ENCODE measurements around the gene WASF3.
"Not testable (repeated sequence)": the region's sequence is repeated elsewhere in the genome, so short reads cannot be mapped to it uniquely, and the experiment has no call there.

Gene WASF3

DNA sequence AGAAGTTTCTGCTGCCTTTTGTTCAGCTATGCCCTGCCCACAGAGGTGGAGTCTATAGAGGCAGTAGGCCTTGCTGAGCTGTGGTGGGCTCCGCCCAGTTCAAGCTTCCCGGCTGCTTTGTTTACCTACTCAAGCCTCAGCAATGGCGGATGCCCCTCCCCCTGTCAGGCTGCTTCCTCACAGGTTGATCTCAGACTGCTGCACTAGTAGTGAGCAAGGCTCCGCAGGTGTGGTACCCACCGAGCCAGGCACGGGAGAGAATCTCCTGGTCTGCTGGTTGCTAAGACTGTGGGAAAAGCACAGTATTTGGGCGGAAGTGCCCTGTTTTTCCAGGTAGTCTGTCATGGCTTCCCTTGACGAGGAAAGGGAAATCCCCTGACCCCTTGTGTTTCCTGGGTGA lies 78.6 kb downstream of the WASF3 start:
- DNase-seq; H4K91ac ChIP-seq (ENCODE audit: low read length); H3K4me2 ChIP-seq (ENCODE audit: low read length, poor library complexity, severe bottlenecking); H3K4me3 ChIP-seq (ENCODE audit: insufficient read depth in 1 of 2, low read depth in 1 of 2, low read length in 2 of 2); H3K23ac ChIP-seq (ENCODE audit: low read length in 2 of 2); H3K9ac ChIP-seq (ENCODE audit: low read length); H2BK15ac ChIP-seq (ENCODE audit: low read depth, poor library complexity, severe bottlenecking); H3K14ac ChIP-seq (ENCODE audit: low read length in 2 of 2); H2BK5ac ChIP-seq (ENCODE audit: low read depth, low read length, poor library complexity, severe bottlenecking); H3K18ac ChIP-seq (ENCODE audit: low read depth in 1 of 2, low read length in 2 of 2); H4K8ac ChIP-seq (ENCODE audit: low read length); H2BK120ac ChIP-seq (ENCODE audit: low read depth, low read length); H2AFZ ChIP-seq (ENCODE audit: low read depth, low read length); H2BK12ac ChIP-seq (ENCODE audit: low read length in 2 of 2); H3K27ac ChIP-seq (ENCODE audit: low read length, poor library complexity, severe bottlenecking); H2AK5ac ChIP-seq (ENCODE audit: low read length, severe bottlenecking); H3K4me1 ChIP-seq (ENCODE audit: control insufficient read depth, insufficient read depth, low read depth, low read length); H3K4ac ChIP-seq (ENCODE audit: low read depth in 1 of 2, low read length in 2 of 2); H3K27me3 ChIP-seq (ENCODE audit: control insufficient read depth in 1 of 2, insufficient read depth in 1 of 2, low read length in 2 of 2); H3K9me3 ChIP-seq (ENCODE audit: control insufficient read depth, low read length): not testable (repeated sequence)
- Histone ChIP-seq H3K36me3 (ENCODE audit: control insufficient read depth in 1 of 2, insufficient read depth in 2 of 2, low read depth in 1 of 2, low read length in 2 of 2) (peaks cover 0 to 23% of the 10 kb centered on the region in 2 experiments), H3K79me1 (replicated peaks; ENCODE audit: low read length, poor library complexity, severe bottlenecking) (peaks cover 30% of the 10 kb centered on the region)
- 75% methylated on average over 8 of the region's 8 CpGs for WGBS

DNA sequence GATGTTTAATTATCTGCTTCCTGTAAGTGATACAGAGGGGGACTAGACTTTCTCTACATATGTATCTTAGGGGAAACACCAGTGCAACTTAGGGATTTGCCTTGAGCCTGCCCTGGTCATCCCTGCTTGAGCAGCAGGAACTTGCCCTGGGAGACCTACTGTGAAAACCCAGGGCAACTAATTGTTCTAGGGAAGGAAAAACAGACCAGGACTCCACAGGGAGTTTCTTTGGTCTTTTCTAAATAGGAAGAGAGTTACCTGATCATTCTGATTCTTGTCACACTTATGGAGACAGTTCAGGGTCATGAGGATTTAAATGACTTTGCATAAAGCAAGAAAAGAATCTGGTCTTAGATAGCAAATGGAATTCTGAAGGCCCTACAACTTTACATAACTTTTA lies 89.1 kb downstream of the WASF3 start:
- peaks cover 2 to 32% of the 10 kb centered on the region in 2 experiments for H3K36me3 ChIP-seq (ENCODE audit: control insufficient read depth in 1 of 2, insufficient read depth in 2 of 2, low read depth in 1 of 2, low read length in 2 of 2)
- H2BK120ac ChIP-seq (ENCODE audit: low read depth, low read length): no peak overlapping the region
- H3K27me3 ChIP-seq (ENCODE audit: control insufficient read depth in 1 of 2, insufficient read depth in 1 of 2, low read length in 2 of 2): no peaks in the 10 kb centered on the region

DNA sequence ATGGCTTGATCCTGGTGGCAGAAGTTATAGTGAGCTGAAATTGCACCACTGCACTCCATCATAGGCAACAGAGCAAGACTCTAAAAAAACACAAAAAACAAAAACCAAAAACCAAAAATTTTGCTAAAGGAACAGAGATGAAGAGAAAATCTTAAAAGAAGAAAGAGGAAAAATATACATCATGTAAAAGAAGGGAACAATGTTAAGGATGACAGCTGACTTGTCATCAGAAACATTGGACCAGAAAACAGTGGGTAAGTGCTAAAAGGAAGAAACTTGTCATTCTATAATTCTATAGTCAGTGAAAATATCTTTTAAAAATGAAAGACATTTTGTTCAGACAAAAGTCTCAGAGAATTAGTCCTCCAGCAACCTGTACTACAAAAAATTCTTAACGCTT lies 93.8 kb downstream of the WASF3 start:
- Histone ChIP-seq H3K27me3 (ENCODE audit: control insufficient read depth in 1 of 2, insufficient read depth in 1 of 2, low read length in 2 of 2) (no peaks in the 10 kb centered on the region), H2AK5ac (ENCODE audit: low read length, severe bottlenecking) (no peak overlapping the region), H2BK120ac (ENCODE audit: low read depth, low read length) (no peak overlapping the region), H2BK15ac (ENCODE audit: low read depth, poor library complexity, severe bottlenecking) (no peak overlapping the region), H3K4me1 (ENCODE audit: control insufficient read depth, insufficient read depth, low read depth, low read length) (peaks cover 2% of the 10 kb centered on the region), H4K8ac (ENCODE audit: low read length) (no peak overlapping the region), H3K4ac (ENCODE audit: low read depth in 1 of 2, low read length in 2 of 2) (no peak overlapping the region), H3K4me3 (ENCODE audit: insufficient read depth in 1 of 2, low read depth in 1 of 2, low read length in 2 of 2) (no peak overlapping the region), H2BK5ac (ENCODE audit: low read depth, low read length, poor library complexity, severe bottlenecking) (no peak overlapping the region), H2AFZ (ENCODE audit: low read depth, low read length) (no peak overlapping the region), H4K91ac (ENCODE audit: low read length) (no peak overlapping the region), H3K79me1 (replicated peaks; ENCODE audit: low read length, poor library complexity, severe bottlenecking) (peaks cover 5% of the 10 kb centered on the region), H2BK12ac (ENCODE audit: low read length in 2 of 2) (no peak overlapping the region), H3K27ac (ENCODE audit: low read length, poor library complexity, severe bottlenecking) (no peak overlapping the region), H3K9ac (ENCODE audit: low read length) (no peak overlapping the region), H3K18ac (ENCODE audit: low read depth in 1 of 2, low read length in 2 of 2) (no peak overlapping the region), H3K4me2 (ENCODE audit: low read length, poor library complexity, severe bottlenecking) (no peak overlapping the region), H3K23ac (ENCODE audit: low read length in 2 of 2) (no peak overlapping the region), H3K14ac (ENCODE audit: low read length in 2 of 2) (no peak overlapping the region), H3K36me3 (ENCODE audit: control insufficient read depth in 1 of 2, insufficient read depth in 2 of 2, low read depth in 1 of 2, low read length in 2 of 2) (peaks cover 0 to 4% of the 10 kb centered on the region in 2 experiments), H3K9me3 (ENCODE audit: control insufficient read depth, low read length) (peaks cover 17% of the 10 kb centered on the region)
- no peak for DNase-seq
- WGBS: 100% methylated on average over 1 of the region's 1 CpG

More for the DNA sequence above, 89.1 kb downstream of the WASF3 start:
- Histone ChIP-seq H2AK5ac (ENCODE audit: low read length, severe bottlenecking) (no peak overlapping the region), H4K91ac (ENCODE audit: low read length) (no peak overlapping the region), H3K18ac (ENCODE audit: low read depth in 1 of 2, low read length in 2 of 2) (no peak overlapping the region), H2AFZ (ENCODE audit: low read depth, low read length) (no peak overlapping the region), H3K4me2 (ENCODE audit: low read length, poor library complexity, severe bottlenecking) (no peak overlapping the region), H3K9ac (ENCODE audit: low read length) (no peak overlapping the region), H2BK15ac (ENCODE audit: low read depth, poor library complexity, severe bottlenecking) (no peak overlapping the region), H3K4ac (ENCODE audit: low read depth in 1 of 2, low read length in 2 of 2) (no peak overlapping the region), H3K23ac (ENCODE audit: low read length in 2 of 2) (no peak overlapping the region), H3K4me3 (ENCODE audit: insufficient read depth in 1 of 2, low read depth in 1 of 2, low read length in 2 of 2) (no peak overlapping the region), H2BK12ac (ENCODE audit: low read length in 2 of 2) (no peak overlapping the region), H3K14ac (ENCODE audit: low read length in 2 of 2) (no peak overlapping the region), H4K8ac (ENCODE audit: low read length) (no peak overlapping the region), H3K9me3 (ENCODE audit: control insufficient read depth, low read length) (peaks cover 15% of the 10 kb centered on the region), H3K79me1 (replicated peaks; ENCODE audit: low read length, poor library complexity, severe bottlenecking) (peaks cover 6% of the 10 kb centered on the region), H2BK5ac (ENCODE audit: low read depth, low read length, poor library complexity, severe bottlenecking) (no peak overlapping the region), H3K27ac (ENCODE audit: low read length, poor library complexity, severe bottlenecking) (no peak overlapping the region), H3K4me1 (ENCODE audit: control insufficient read depth, insufficient read depth, low read depth, low read length) (peaks cover 2% of the 10 kb centered on the region)
- DNase-seq: no peak

DNA sequence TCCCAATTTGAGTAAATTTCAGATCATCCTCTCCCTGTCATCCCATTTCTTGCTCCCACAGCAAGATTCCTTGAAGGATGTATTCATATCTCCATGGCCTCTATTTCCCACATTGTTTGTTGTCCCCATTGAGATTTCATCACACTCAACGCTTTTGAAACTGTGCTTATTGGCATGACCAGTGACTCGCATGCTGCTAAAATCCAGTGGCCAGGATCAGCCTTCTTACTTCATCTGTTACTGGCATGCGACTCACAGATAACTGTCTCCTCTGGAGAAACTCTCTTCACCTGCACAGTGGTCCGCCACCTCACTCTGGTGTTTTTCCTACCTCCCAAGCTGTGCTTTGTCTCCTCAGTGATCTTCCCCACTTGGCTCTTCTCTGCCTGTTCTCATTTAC lies 95.8 kb downstream of the WASF3 start:
- Histone ChIP-seq H2BK12ac (ENCODE audit: low read length in 2 of 2) (no peak overlapping the region), H2BK5ac (ENCODE audit: low read depth, low read length, poor library complexity, severe bottlenecking) (no peak overlapping the region), H3K4me2 (ENCODE audit: low read length, poor library complexity, severe bottlenecking) (no peak overlapping the region), H3K23ac (ENCODE audit: low read length in 2 of 2) (no peak overlapping the region), H2BK120ac (ENCODE audit: low read depth, low read length) (no peak overlapping the region), H3K4me3 (ENCODE audit: insufficient read depth in 1 of 2, low read depth in 1 of 2, low read length in 2 of 2) (no peak overlapping the region), H3K27ac (ENCODE audit: low read length, poor library complexity, severe bottlenecking) (no peak overlapping the region), H3K18ac (ENCODE audit: low read depth in 1 of 2, low read length in 2 of 2) (no peak overlapping the region), H3K14ac (ENCODE audit: low read length in 2 of 2) (no peak overlapping the region), H2AFZ (ENCODE audit: low read depth, low read length) (no peak overlapping the region), H3K79me1 (replicated peaks; ENCODE audit: low read length, poor library complexity, severe bottlenecking) (peaks cover 5% of the 10 kb centered on the region), H2BK15ac (ENCODE audit: low read depth, poor library complexity, severe bottlenecking) (no peak overlapping the region), H4K8ac (ENCODE audit: low read length) (no peak overlapping the region), H3K4ac (ENCODE audit: low read depth in 1 of 2, low read length in 2 of 2) (no peak overlapping the region), H3K27me3 (ENCODE audit: control insufficient read depth in 1 of 2, insufficient read depth in 1 of 2, low read length in 2 of 2) (no peaks in the 10 kb centered on the region), H3K9ac (ENCODE audit: low read length) (no peak overlapping the region), H3K4me1 (ENCODE audit: control insufficient read depth, insufficient read depth, low read depth, low read length) (no peaks in the 10 kb centered on the region), H2AK5ac (ENCODE audit: low read length, severe bottlenecking) (no peak overlapping the region), H3K36me3 (ENCODE audit: control insufficient read depth in 1 of 2, insufficient read depth in 2 of 2, low read depth in 1 of 2, low read length in 2 of 2) (peaks cover 0 to 4% of the 10 kb centered on the region in 2 experiments), H3K9me3 (ENCODE audit: control insufficient read depth, low read length) (peaks cover 17% of the 10 kb centered on the region), H4K91ac (ENCODE audit: low read length) (no peak overlapping the region)
- WGBS: 81% methylated on average over 4 of the region's 4 CpGs
- DNase-seq: peak; percentile 57
